GM23338 (cell line): ENCODE results near the gene ARL15. TPM values are rescaled to one million over a fixed set of nuclear protein-coding genes. Genes with fewer than 3 reads are reported as not detected.

Experiments
- ATAC-seq: fragments of 200-7000 bp; cut with Tn5 transposase; 3 replicates; pipeline ENCODE4 v1.9.1; 2020
- DNase-seq: peaks from one replicate; pipeline ENCODE4 v3.0.0-alpha.2; 2015; ENCODE audit warnings: low spot score
- H2AFZ ChIP-seq: fragments of 200-600 bp; sonication (generic); 2 replicates; pipeline ENCODE4 v1.8.0; 2016; ENCODE audit warnings: antibody characterized with exemption, mild to moderate bottlenecking, moderate library complexity
- H3F3A ChIP-seq: fragments of 200-600 bp; sonication (generic); replicated peaks from 2 replicates; pipeline ENCODE4 v1.8.0; 2017; ENCODE audit warnings: antibody characterized with exemption, mixed run types, low read depth
- H3K27ac ChIP-seq: fragments of 200-600 bp; sonication (generic); 2 replicates; pipeline ENCODE4 v1.6.1; 2016; ENCODE audit warnings: low read depth
- H3K27me3 ChIP-seq: fragments of 200-600 bp; sonication (generic); 2 replicates; pipeline ENCODE4 v1.8.0; 2016; ENCODE audit warnings: mild to moderate bottlenecking, mixed run types, moderate library complexity; ENCODE audit not compliant: insufficient read depth
- H3K36me3 ChIP-seq: fragments of 200-600 bp; sonication (generic); 2 replicates; pipeline ENCODE4 v1.8.0; 2016; ENCODE audit warnings: mild to moderate bottlenecking; ENCODE audit not compliant: insufficient read depth
- H3K4me1 ChIP-seq: fragments of 200-600 bp; sonication (generic); 2 replicates; pipeline ENCODE4 v1.8.0; 2016; ENCODE audit warnings: mild to moderate bottlenecking, moderate library complexity; ENCODE audit not compliant: insufficient read depth
- H3K4me2 ChIP-seq: fragments of 200-600 bp; sonication (generic); 2 replicates; pipeline ENCODE4 v1.7.1; 2017; ENCODE audit warnings: mixed run types
- H3K4me3 ChIP-seq: fragments of 200-600 bp; sonication (generic); 2 replicates; pipeline ENCODE4 v1.6.1; 2016; ENCODE audit warnings: mixed run types
- H3K79me2 ChIP-seq: fragments of 200-600 bp; sonication (generic); replicated peaks from 2 replicates; pipeline ENCODE4 v1.8.0; 2017; ENCODE audit warnings: mild to moderate bottlenecking; ENCODE audit not compliant: insufficient read depth
- H3K9me2 ChIP-seq: fragments of 200-600 bp; sonication (generic); 2 replicates; pipeline ENCODE4 v1.8.0; 2017; ENCODE audit not compliant: insufficient read depth
- H4K20me1 ChIP-seq: fragments of 200-600 bp; sonication (generic); replicated peaks from 2 replicates; pipeline ENCODE4 v1.8.0; 2017; ENCODE audit warnings: mild to moderate bottlenecking; ENCODE audit not compliant: insufficient read depth
- H3K27ac Mint-ChIP-seq: 2 replicates; pipeline ENCODE4 v1.8.0; 2020; ENCODE audit warnings: inconsistent platforms, mild to moderate bottlenecking, moderate library complexity, mixed read lengths
- H3K27me3 Mint-ChIP-seq: 3 replicates; pipeline ENCODE4 v1.8.0; 2022; ENCODE audit warnings: low read depth, mild to moderate bottlenecking, moderate library complexity, mixed read lengths, inconsistent platforms; ENCODE audit not compliant: insufficient read depth, poor library complexity
- H3K36me3 Mint-ChIP-seq: 3 replicates; pipeline ENCODE4 v1.8.0; 2021; ENCODE audit warnings: low read depth, mild to moderate bottlenecking, inconsistent platforms, moderate library complexity, mixed read lengths
- H3K4me1 Mint-ChIP-seq: 3 replicates; pipeline ENCODE4 v1.8.0; 2020; ENCODE audit warnings: mild to moderate bottlenecking, inconsistent platforms, mixed read lengths
- H3K4me3 Mint-ChIP-seq: 3 replicates; pipeline ENCODE4 v1.8.0; 2021; ENCODE audit warnings: moderate library complexity, mild to moderate bottlenecking, inconsistent platforms, mixed read lengths
- H3K9me3 Mint-ChIP-seq: 3 replicates; pipeline ENCODE4 v1.8.0; 2020; ENCODE audit warnings: moderate library complexity, mild to moderate bottlenecking, inconsistent platforms, mixed read lengths
- CREB1 ChIP-seq: fragments of 250-450 bp; sonication (Bioruptor Pico); IDR thresholded peaks from 2 replicates; pipeline ENCODE4 v1.5.0; 2020; ENCODE audit warnings: low read depth, mild to moderate bottlenecking, moderate library complexity
- EZH2 ChIP-seq: fragments of 200-600 bp; sonication (generic); IDR thresholded peaks from one replicate; pipeline ENCODE4 v1.8.0; 2017; ENCODE audit warnings: antibody characterized with exemption, mild to moderate bottlenecking, low read depth; ENCODE audit not compliant: unreplicated experiment
- EZH2phosphoT487 ChIP-seq: fragments of 200-600 bp; sonication (generic); IDR thresholded peaks from one replicate; pipeline ENCODE4 v1.8.1; 2018; ENCODE audit warnings: antibody characterized with exemption; ENCODE audit not compliant: unreplicated experiment
- JUNB ChIP-seq: IDR thresholded peaks from one replicate; pipeline ENCODE4 v1.6.1; 2016; ENCODE audit warnings: antibody characterized with exemption; ENCODE audit not compliant: unreplicated experiment
- NANOG ChIP-seq: IDR thresholded peaks from 2 replicates; pipeline ENCODE4 v1.6.1; 2016; ENCODE audit warnings: antibody characterized with exemption, borderline replicate concordance
- POLR2AphosphoS5 ChIP-seq: IDR thresholded peaks from 2 replicates; pipeline ENCODE4 v1.6.1; 2016; ENCODE audit warnings: antibody characterized with exemption, low read depth
- STAT1 ChIP-seq: IDR thresholded peaks from one replicate; pipeline ENCODE4 v1.6.1; 2016; ENCODE audit warnings: antibody characterized with exemption; ENCODE audit not compliant: unreplicated experiment
- ZNF114 ChIP-seq: fragments of 250-450 bp; sonication (Bioruptor Pico); IDR thresholded peaks from 2 replicates; pipeline ENCODE4 v1.5.0; 2020; ENCODE audit warnings: mild to moderate bottlenecking, moderate library complexity
- ZNF331 ChIP-seq: fragments of 250-450 bp; sonication (Bioruptor Pico); IDR thresholded peaks from 2 replicates; pipeline ENCODE4 v1.5.0; 2020; ENCODE audit warnings: low read depth, mild to moderate bottlenecking, moderate library complexity
- ZNF462 ChIP-seq: fragments of 250-450 bp; sonication (Bioruptor Pico); IDR thresholded peaks from 2 replicates; pipeline ENCODE4 v1.5.0; 2020; ENCODE audit warnings: mild to moderate bottlenecking, moderate library complexity
- polyA plus RNA-seq: library from polyadenylated mRNA; unstranded; fragments of >200 nt; fragmentation: Nextera tagmentation; extraction: Ambion mirVana; gene quantifications from 2 replicates; pipeline ENCODE4 v1.2.1, GENCODE V29; 2016
- total RNA-seq: library from RNA; depleted of rRNA; stranded (reverse); fragments of >200 nt; shearing (Covaris generic); gene quantifications from 2 replicates; pipeline ENCODE4 v1.2.3, GENCODE V29; 2014
- TF ChIP-seq, protein P1 (sequence below): IDR thresholded peaks from 2 replicates; pipeline ENCODE4 v1.6.1; 2016; ENCODE audit warnings: antibody characterized with exemption

Gene ARL15
- total and polyA plus RNA-seq, 2 experiments from 2014 or later = 13.0 to 54.0 TPM

DNA sequence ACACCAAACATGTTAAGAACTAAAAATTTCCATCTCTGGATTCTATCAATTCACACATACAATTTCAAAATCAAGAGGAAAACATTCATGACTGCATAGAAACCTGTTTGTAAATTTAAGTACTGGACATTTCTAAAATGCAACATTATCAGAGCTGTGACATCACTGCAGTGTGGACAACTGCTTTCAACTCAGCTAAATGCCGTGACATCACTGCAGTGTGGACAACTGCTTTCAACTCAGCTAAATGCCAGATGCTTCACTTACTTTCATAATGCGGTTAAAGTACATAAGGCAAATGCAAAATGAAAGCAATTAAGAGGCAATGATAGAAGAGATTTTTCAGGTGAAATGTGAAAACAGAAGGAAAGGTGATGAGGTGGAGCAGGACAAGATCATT, 161.5 kb downstream of the ARL15 start:
- DNase-seq (no peak), ATAC-seq (no peak)
- Mint-ChIP-seq H3K9me3 (no peaks in the 10 kb centered on the region), H3K36me3 (no peaks in the 10 kb centered on the region), H3K4me1 (peaks cover 13% of the 10 kb centered on the region), H3K27ac (no peak overlapping the region), H3K27me3 (no peaks in the 10 kb centered on the region), H3K4me3 (no peak overlapping the region)
- no peaks in the 10 kb centered on the region for H3K79me2 ChIP-seq
- H3F3A ChIP-seq = no peaks in the 10 kb centered on the region
- H3K4me3 ChIP-seq = no peak overlapping the region
- no peak overlapping the region for H3K4me2 ChIP-seq
- TF ChIP-seq ZNF462 (CRISPR knock-in tag) = no peak
- no peak overlapping the region for H2AFZ ChIP-seq
- H3K27me3 ChIP-seq = no peaks in the 10 kb centered on the region
- no peak overlapping the region for H3K27ac ChIP-seq
- peaks cover 10% of the 10 kb centered on the region; the same call in 1 of the 2 replicates for H3K4me1 ChIP-seq
- H4K20me1 ChIP-seq = no peaks in the 10 kb centered on the region; the same call in 1 of the 2 replicates
- no peaks in the 10 kb centered on the region for H3K9me2 ChIP-seq
- H3K36me3 ChIP-seq = no peaks in the 10 kb centered on the region

DNA sequence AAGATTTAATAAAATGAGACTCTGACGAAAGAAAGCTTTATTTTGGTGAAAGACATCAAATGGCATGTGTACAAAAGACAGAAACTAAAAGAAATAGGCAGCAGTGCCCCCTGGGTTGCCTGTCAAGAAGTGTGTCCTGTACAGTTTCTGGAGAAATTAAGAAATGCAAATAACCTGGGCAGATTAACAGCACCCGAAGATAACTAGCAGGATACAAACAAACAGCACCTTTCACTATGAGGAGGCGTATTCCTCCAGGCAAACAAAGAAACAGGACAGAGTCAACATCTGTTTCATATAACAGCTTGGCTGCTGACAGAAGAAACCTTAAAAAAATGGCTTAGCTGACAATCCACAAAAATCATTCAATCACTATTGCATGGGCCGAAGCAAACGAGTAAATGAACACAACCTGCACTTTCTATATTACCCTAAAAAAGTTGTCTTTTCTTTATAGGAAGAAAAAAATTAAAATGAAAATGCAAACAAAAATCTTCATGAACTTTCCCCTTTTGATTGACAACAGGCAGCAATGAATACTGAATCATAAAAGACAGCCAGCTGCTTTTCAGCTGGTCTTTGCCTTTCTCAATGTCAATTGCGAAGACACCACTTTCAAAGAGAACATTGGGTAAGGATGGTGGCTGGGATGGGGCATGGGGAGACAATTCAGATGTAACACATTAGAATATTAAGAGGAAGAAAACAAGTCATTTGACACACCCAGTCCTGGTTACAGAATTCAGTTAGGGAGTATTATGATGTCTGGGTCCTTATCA, 162.1 kb downstream of the ARL15 start:
- no peaks in the 10 kb centered on the region for H3F3A ChIP-seq
- no peak overlapping the region for H2AFZ ChIP-seq
- no peaks in the 10 kb centered on the region for H3K79me2 ChIP-seq
- no peak overlapping the region for H3K4me3 ChIP-seq
- ATAC-seq (no peak), DNase-seq (no peak)
- H3K4me3 Mint-ChIP-seq = no peak overlapping the region
- peaks cover 13% of the 10 kb centered on the region for H3K4me1 Mint-ChIP-seq
- no peaks in the 10 kb centered on the region for H3K9me2 ChIP-seq
- no peaks in the 10 kb centered on the region for H3K36me3 ChIP-seq
- H3K27me3 ChIP-seq = no peaks in the 10 kb centered on the region
- H3K9me3 Mint-ChIP-seq = no peaks in the 10 kb centered on the region
- peaks cover 10% of the 10 kb centered on the region; the same call in 1 of the 2 replicates for H3K4me1 ChIP-seq
- H3K27me3 Mint-ChIP-seq = no peaks in the 10 kb centered on the region
- no peaks in the 10 kb centered on the region; the same call in 1 of the 2 replicates for H4K20me1 ChIP-seq
- H3K36me3 Mint-ChIP-seq = no peaks in the 10 kb centered on the region
- H3K27ac Mint-ChIP-seq = 0 out of 2 replicates have a peak overlapping the region, but pooled peaks have one; percentile 4
- H3K27ac ChIP-seq = no peak overlapping the region; the same call in 1 of the 2 replicates
- no peak overlapping the region for H3K4me2 ChIP-seq
- TF ChIP-seq ZNF331 (CRISPR knock-in tag) (no peak), JUNB (no peak), EZH2 (no peak), NANOG (no peak), STAT1 (no peak), ZNF114 (no peak), CREB1 (CRISPR knock-in tag) (no peak), POLR2AphosphoS5 (no peak), EZH2phosphoT487 (no peak)
- TF ChIP-seq, protein P1, sequence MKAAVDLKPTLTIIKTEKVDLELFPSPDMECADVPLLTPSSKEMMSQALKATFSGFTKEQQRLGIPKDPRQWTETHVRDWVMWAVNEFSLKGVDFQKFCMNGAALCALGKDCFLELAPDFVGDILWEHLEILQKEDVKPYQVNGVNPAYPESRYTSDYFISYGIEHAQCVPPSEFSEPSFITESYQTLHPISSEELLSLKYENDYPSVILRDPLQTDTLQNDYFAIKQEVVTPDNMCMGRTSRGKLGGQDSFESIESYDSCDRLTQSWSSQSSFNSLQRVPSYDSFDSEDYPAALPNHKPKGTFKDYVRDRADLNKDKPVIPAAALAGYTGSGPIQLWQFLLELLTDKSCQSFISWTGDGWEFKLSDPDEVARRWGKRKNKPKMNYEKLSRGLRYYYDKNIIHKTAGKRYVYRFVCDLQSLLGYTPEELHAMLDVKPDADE = no peak
